Measurements from ENCODE around the gene HELZ. TPM values are rescaled to one million over a fixed set of nuclear protein-coding genes. Genes with fewer than 3 reads are reported as not detected.

The HELZ gene
- total RNA-seq, 1 experiment from 2014 or later = 49.8 TPM

GRCh38 chr17:67079491-67079890 is 165.5 kb downstream of the HELZ start:
- Mint-ChIP-seq H3K27me3 (ENCODE audit: low read depth) (no peaks in the 10 kb centered on the region), H3K36me3 (ENCODE audit: insufficient read depth in 1 of 3, low read depth in 3 of 3) (peaks cover 0 to 7% (median 7%) of the 10 kb centered on the region in 3 experiments; a peak in 4 of 7 replicates)
- WGBS (ENCODE audit: extremely low coverage, insufficient read length, low lambda C conversion rate) = no CpG with 5 or more reads among the region's 2 CpGs

More at GRCh38 chr17:67079491-67079890, 165.5 kb downstream of the HELZ start:
- Mint-ChIP-seq H3K27ac (no peak overlapping the region), H3K9me3 (no peaks in the 10 kb centered on the region), H3K4me1 (no peaks in the 10 kb centered on the region), H3K4me3 (no peak overlapping the region)
- H3K4me1 ChIP-seq (ENCODE audit: insufficient read depth, low read length) = no peaks in the 10 kb centered on the region
- no peak overlapping the region for H2BK12ac ChIP-seq (ENCODE audit: insufficient read length, low read depth, low read length)
- no peak overlapping the region for H3K4ac ChIP-seq (ENCODE audit: low read depth, low read length)
- H2BK15ac ChIP-seq (ENCODE audit: low read depth, low read length) = no peak overlapping the region
- no peaks in the 10 kb centered on the region for H3K79me2 ChIP-seq (ENCODE audit: insufficient read depth, low read length)
- H3K56ac ChIP-seq (ENCODE audit: insufficient read length, low read depth, low read length) = no peak overlapping the region
- no peaks in the 10 kb centered on the region for H3K79me1 ChIP-seq (ENCODE audit: insufficient read depth, low read depth, low read length, poor library complexity, severe bottlenecking)
- H3K27me3 ChIP-seq (ENCODE audit: insufficient read depth, low read length) = no peaks in the 10 kb centered on the region
- no peak overlapping the region for H3K23ac ChIP-seq (ENCODE audit: insufficient read length, low read depth, low read length)
- H3K27ac ChIP-seq (ENCODE audit: insufficient read length, low read depth, low read length) = no peak overlapping the region
- no peak overlapping the region for H3K9ac ChIP-seq (ENCODE audit: extremely low read depth, insufficient read length, low read length)
- no peak overlapping the region for H4K8ac ChIP-seq (replicated peaks; ENCODE audit: insufficient read length, low read depth, low read length)
- no peaks in the 10 kb centered on the region for H4K20me1 ChIP-seq (ENCODE audit: control insufficient read depth, insufficient read depth, insufficient read length)
- DNase-seq = no peak
- no peaks in the 10 kb centered on the region for H3K23me2 ChIP-seq (ENCODE audit: insufficient read length, low read depth, low read length, poor library complexity, severe bottlenecking)
- H3K14ac ChIP-seq (ENCODE audit: insufficient read depth, low read length) = no peak overlapping the region
- no peak overlapping the region for H2BK120ac ChIP-seq (ENCODE audit: low read depth, low read length, poor library complexity, severe bottlenecking)
- H2AFZ ChIP-seq (ENCODE audit: low read length) = no peak overlapping the region
- no peaks in the 10 kb centered on the region for H3K9me3 ChIP-seq (ENCODE audit: control insufficient read depth, low read depth, low read length)
- no peak overlapping the region for H3K18ac ChIP-seq (ENCODE audit: insufficient read length, low read depth, low read length)
- H3K4me2 ChIP-seq (ENCODE audit: insufficient read depth, insufficient read length, low read length) = no peak overlapping the region
- TF ChIP-seq CTCF (conservative IDR thresholded peaks at IDR 0.05) = no peak
- H2BK20ac ChIP-seq (ENCODE audit: low read depth, low read length, poor library complexity, severe bottlenecking) = no peak overlapping the region
- no peak overlapping the region for H3T11ph ChIP-seq (ENCODE audit: low read length)
- H4K91ac ChIP-seq (ENCODE audit: insufficient read length, low read depth, low read length) = no peak overlapping the region
- no peak overlapping the region for H4K5ac ChIP-seq (ENCODE audit: insufficient read length, low read depth, low read length)
- H2AK5ac ChIP-seq (ENCODE audit: insufficient read length, low read length) = no peak overlapping the region
- no peak overlapping the region for H2BK5ac ChIP-seq (ENCODE audit: insufficient read length, low read length)

Measured in H9 (cell line).